ENCODE data around the gene WNK1.
"Not testable (repeated sequence)": the region's sequence is repeated elsewhere in the genome, so short reads cannot be mapped to it uniquely, and the experiment has no call there.

WNK1 gene

DNA sequence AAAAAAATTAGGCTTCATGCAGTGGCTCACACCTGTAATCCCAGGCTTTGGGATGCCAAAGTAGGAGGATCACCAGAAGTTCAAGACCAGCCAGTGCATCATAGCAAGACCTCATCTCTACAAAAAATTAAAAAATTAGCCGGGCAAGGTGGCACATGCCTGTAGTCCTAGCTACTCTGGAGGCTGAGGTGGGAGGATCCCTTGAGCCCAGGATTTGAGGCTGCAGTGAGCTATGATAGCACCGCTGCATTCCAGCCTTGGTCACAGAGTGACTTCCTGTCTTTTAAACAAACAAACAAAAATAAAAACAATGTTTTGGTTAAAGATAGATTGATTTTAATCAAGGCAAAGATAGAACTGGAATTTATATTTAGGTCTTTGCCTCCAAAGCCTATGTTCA lies 60.6 kb downstream of the WNK1 start:
- TF ChIP-seq, protein P1, sequence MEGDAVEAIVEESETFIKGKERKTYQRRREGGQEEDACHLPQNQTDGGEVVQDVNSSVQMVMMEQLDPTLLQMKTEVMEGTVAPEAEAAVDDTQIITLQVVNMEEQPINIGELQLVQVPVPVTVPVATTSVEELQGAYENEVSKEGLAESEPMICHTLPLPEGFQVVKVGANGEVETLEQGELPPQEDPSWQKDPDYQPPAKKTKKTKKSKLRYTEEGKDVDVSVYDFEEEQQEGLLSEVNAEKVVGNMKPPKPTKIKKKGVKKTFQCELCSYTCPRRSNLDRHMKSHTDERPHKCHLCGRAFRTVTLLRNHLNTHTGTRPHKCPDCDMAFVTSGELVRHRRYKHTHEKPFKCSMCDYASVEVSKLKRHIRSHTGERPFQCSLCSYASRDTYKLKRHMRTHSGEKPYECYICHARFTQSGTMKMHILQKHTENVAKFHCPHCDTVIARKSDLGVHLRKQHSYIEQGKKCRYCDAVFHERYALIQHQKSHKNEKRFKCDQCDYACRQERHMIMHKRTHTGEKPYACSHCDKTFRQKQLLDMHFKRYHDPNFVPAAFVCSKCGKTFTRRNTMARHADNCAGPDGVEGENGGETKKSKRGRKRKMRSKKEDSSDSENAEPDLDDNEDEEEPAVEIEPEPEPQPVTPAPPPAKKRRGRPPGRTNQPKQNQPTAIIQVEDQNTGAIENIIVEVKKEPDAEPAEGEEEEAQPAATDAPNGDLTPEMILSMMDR (IDR thresholded peaks at IDR 0.05; ENCODE audit: low read depth, low read length, missing control alignments) = no peak
- in situ Hi-C loops (cut with HindIII; ENCODE audit: low sequenced_read_pairs) = no loop called here
- H3K4me3 ChIP-seq (ENCODE audit: low read depth, low read length) = no peak overlapping the region
- no peak for DNase-seq (ENCODE audit: low read depth)

DNA sequence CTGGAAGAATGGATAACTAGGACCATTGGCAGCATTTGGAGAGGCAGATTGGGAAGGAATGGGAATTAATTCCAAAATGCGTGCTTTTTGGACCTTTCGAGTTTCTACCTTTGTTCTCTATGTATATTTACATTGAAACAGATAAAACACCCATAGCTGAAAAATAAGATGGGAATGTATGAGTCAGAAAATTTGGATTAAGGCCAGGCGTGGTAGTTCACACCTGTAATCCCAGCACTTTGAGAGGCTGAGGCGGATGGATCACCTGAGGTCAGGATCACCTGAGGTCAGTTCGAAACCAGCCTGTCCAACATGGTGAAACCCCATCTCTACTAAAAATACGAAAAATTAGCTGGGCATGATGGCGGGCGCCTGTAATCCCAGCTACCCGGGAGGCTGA lies 65.1 kb downstream of the WNK1 start:
- H3K4me3 ChIP-seq (ENCODE audit: low read depth, low read length); DNase-seq (ENCODE audit: low read depth): not testable (repeated sequence)
- in situ Hi-C loops (cut with HindIII; ENCODE audit: low sequenced_read_pairs) = loop anchor here (5.0 kb wide), 1 partner anchor 250 kb away; no protein-coding TSS in a partner anchor

DNA sequence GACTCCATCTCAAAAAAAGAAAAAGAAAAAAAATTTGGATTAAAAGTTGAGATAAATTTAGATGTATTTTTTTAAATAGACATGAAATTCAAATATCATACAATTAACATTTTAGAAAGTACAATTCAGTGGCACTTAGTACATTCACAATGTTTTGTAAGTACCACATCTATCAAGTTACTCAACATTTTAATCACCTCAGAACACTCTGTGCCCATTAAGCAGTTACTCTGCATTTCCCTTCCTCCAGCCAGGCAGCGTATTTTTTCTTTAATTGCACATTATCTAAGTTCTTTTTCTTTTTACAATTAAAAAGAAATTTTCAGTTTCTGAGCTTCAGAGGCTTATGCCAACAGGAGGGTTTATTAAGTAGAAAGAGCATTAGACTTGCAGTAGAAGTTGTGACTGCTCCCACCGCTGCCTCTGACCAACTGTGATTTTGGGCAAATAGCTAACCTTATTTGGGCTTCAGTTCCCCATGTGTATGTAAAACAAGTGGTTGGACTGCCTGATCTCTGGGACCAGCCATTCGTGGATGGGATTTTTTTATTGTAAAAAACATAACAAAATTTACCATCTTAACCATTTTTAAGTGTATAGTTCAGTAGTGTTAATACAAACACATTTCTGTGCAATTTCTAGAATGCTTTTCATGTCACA lies 65.7 kb downstream of the WNK1 start:
- in situ Hi-C loops (cut with HindIII; ENCODE audit: low sequenced_read_pairs) = loop anchor here (5.0 kb wide), 1 partner anchor 251 kb away; no protein-coding TSS in a partner anchor
- DNase-seq (ENCODE audit: low read depth) = no peak
- no peak overlapping the region for H3K4me3 ChIP-seq (ENCODE audit: low read depth, low read length)
- TF ChIP-seq, protein P1 (IDR thresholded peaks at IDR 0.05; ENCODE audit: low read depth, low read length, missing control alignments) = no peak

DNA sequence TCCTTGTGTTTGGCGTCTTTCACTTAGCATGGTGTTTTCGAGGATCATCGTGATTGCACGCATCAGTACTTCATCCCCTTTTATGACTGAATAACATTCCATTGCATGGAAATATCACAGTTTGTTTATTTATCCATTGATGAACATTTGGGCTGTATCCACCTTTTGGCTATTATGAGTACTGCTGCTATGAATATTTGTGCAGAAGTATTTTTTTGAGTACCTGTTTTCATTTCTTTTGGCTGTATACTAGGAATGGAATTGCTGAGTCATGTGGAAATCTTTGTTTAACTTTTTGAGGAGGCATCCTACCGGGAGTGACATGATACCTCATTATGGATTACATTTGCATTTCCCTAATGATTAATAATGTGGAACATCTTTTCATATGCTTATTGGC lies 66.4 kb downstream of the WNK1 start:
- in situ Hi-C loops (cut with HindIII; ENCODE audit: low sequenced_read_pairs) = loop anchor here (5.0 kb wide), 1 partner anchor 251 kb away; no protein-coding TSS in a partner anchor
- no peak for DNase-seq (ENCODE audit: low read depth)
- no peak overlapping the region for H3K4me3 ChIP-seq (ENCODE audit: low read depth, low read length)
- TF ChIP-seq, protein P1 (IDR thresholded peaks at IDR 0.05; ENCODE audit: low read depth, low read length, missing control alignments) = no peak

DNA sequence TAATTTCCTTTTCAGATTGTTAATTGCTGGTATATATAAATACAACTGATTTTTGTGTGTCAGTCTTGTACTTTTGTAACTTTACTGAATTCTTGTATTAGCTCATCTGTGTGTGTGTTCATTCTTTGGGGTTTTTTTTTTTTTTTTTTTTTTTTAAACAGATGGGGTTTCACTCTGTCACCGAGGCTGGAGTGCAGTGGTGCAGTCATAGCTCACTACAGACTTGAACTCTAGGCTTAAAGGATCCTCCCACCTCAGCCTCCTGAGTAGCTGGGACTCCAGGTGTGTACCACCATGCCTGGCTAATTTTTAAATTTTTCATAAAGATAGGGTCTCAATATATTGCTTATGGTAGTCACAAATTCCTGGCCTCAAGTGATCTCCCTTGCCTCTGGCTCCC lies 68.0 kb downstream of the WNK1 start:
- no peak overlapping the region for H3K4me3 ChIP-seq (ENCODE audit: low read depth, low read length)
- in situ Hi-C loops (cut with HindIII; ENCODE audit: low sequenced_read_pairs) = no loop called here
- TF ChIP-seq, protein P1 (IDR thresholded peaks at IDR 0.05; ENCODE audit: low read depth, low read length, missing control alignments) = no peak
- DNase-seq (ENCODE audit: low read depth) = no peak

DNA sequence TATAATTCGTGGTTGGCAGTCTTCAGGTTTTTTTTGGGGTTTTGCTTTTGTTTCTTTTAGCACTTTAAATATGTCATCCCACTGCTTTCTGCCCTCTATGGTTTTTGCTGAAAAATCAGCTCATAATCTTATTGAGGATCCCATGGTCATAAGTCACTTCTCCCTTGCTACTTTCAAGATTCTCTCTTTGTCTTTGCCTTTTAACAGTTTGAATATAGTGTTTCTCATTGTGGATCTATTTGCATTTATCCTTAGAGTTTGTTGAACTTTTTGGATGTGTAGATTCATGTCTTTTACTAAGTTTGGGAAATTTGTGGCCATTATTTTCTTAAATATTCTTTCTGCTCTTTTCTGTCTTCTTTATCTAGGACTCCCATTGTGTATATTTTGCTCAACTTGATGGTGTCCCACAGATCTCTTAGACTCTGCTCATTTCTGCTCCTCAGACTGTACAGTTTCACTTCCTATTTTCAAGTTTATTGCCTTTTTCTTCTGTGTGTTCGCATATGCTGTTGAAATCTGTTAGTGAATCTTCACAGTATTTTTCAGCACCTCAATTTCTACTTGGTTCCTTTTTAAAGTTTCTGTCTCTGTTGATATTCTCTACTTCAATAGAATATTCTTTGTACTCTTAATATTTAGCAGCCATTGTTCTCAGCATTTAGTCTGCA lies 70.8 kb downstream of the WNK1 start:
- no peak for DNase-seq (ENCODE audit: low read depth)
- H3K4me3 ChIP-seq (ENCODE audit: low read depth, low read length) = no peak overlapping the region
- TF ChIP-seq, protein P1 (IDR thresholded peaks at IDR 0.05; ENCODE audit: low read depth, low read length, missing control alignments) = no peak
- in situ Hi-C loops (cut with HindIII; ENCODE audit: low sequenced_read_pairs) = no loop called here

DNA sequence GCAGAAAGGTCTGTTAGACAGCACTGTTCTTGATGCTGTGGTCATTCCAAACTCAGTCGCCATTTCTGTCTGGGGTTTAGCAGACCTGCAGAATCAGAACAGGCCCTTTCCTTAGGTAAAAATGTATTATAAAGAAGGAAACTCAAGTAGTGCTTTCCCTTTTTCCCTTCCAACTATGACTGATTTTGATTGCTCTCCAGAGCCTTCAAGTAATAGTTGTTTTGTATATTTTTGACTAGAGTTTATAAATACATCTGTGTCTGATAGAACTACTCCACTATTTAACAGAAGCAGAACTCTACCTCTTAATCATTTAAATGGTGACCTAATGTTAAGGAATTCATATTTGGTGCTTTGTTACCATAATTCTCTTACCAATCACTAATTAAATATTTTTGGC lies 74.0 kb downstream of the WNK1 start:
- in situ Hi-C loops (cut with HindIII; ENCODE audit: low sequenced_read_pairs) = no loop called here
- H3K4me3 ChIP-seq (ENCODE audit: low read depth, low read length) = no peak overlapping the region
- DNase-seq (ENCODE audit: low read depth) = no peak
- TF ChIP-seq, protein P1 (IDR thresholded peaks at IDR 0.05; ENCODE audit: low read depth, low read length, missing control alignments) = no peak

All from astrocyte of the cerebellum (primary cell).